IMR-90 (cell line): ENCODE results near the gene STK17B. TPM values are rescaled to one million over a fixed set of nuclear protein-coding genes. Genes with fewer than 3 reads are reported as not detected.

Experiments used
- ATAC-seq: fragments of 200-7000 bp; cut with Tn5 transposase; 2 replicates; pipeline ENCODE4 v1.9.1; 2020; ENCODE audit warnings: low read depth, mild to moderate bottlenecking, moderate library complexity
- BruUV-seq: library from RNA; stranded (reverse); fragments of 400-500 nt; replicated peaks from 2 replicates; lab custom pipeline; 2021; lab: Mats Ljungman, UMichigan
- CTCF ChIA-PET: fragments of 300-600 bp; formaldehyde crosslinking; extraction: SDS; loops from one replicate; lab custom pipeline; 2021; ENCODE audit warnings: antibody characterized with exemption; lab: Yijun Ruan, JAX
- POLR2A ChIA-PET: fragments of 300-600 bp; sonication (Branson Sonifier 250); formaldehyde crosslinking; loops from one replicate; lab custom pipeline; 2022; ENCODE audit warnings: antibody characterized with exemption; ENCODE audit not compliant: unreplicated experiment; lab: Charles Lee
- DNase-seq: peaks from one replicate; pipeline ENCODE4 v3.0.0; 2013
- H2AFZ ChIP-seq: replicated peaks from 2 replicates; pipeline ENCODE3; 2013; ENCODE audit warnings: low read length, mild to moderate bottlenecking; ENCODE audit not compliant: poor library complexity
- H2AK5ac ChIP-seq: 2 replicates; pipeline ENCODE4 v1.6.1; 2013; ENCODE audit warnings: low read depth, low read length, inconsistent platforms
- H2AK9ac ChIP-seq: replicated peaks from 2 replicates; pipeline ENCODE3; 2013; ENCODE audit warnings: mild to moderate bottlenecking, low read depth, low read length, moderate library complexity; ENCODE audit not compliant: poor library complexity
- H2BK120ac ChIP-seq: 2 replicates; pipeline ENCODE4 v1.6.1; 2013; ENCODE audit warnings: low read depth, low read length, inconsistent platforms
- H2BK15ac ChIP-seq: 3 replicates; pipeline ENCODE4 v1.6.1; 2013; ENCODE audit warnings: low read depth, low read length, inconsistent platforms
- H2BK20ac ChIP-seq: 2 replicates; pipeline ENCODE4 v1.6.1; 2013; ENCODE audit warnings: low read depth, mild to moderate bottlenecking, inconsistent platforms, low read length, moderate library complexity
- H2BK5ac ChIP-seq: 2 replicates; pipeline ENCODE4 v1.6.1; 2013; ENCODE audit warnings: mild to moderate bottlenecking, low read depth, low read length, inconsistent platforms; ENCODE audit not compliant: poor library complexity, severe bottlenecking
- H3K14ac ChIP-seq: replicated peaks from 2 replicates; pipeline ENCODE4 v1.6.1; 2013; ENCODE audit warnings: low read depth, low read length, inconsistent platforms
- H3K18ac ChIP-seq: 2 replicates; pipeline ENCODE4 v1.6.1; 2013; ENCODE audit warnings: low read depth, low read length, control low read depth
- H3K23ac ChIP-seq: 2 replicates; pipeline ENCODE4 v1.6.1; 2013; ENCODE audit warnings: low read depth, low read length, inconsistent platforms
- H3K27ac ChIP-seq: 2 replicates; pipeline ENCODE4 v1.5.1; 2013; ENCODE audit warnings: mild to moderate bottlenecking, control low read depth, low read length; ENCODE audit not compliant: insufficient read depth
- H3K27me3 ChIP-seq: 2 replicates; pipeline ENCODE4 v1.6.1; 2013; ENCODE audit warnings: low read length; ENCODE audit not compliant: control insufficient read depth, insufficient read depth
- H3K36me3 ChIP-seq: 2 replicates; pipeline ENCODE4 v1.6.1; 2013; ENCODE audit warnings: low read length, mixed read lengths; ENCODE audit not compliant: control insufficient read depth, insufficient read depth
- H3K4ac ChIP-seq: 2 replicates; pipeline ENCODE4 v1.6.1; 2013; ENCODE audit warnings: low read depth, low read length, inconsistent platforms
- H3K4me1 ChIP-seq: 2 replicates; pipeline ENCODE4 v1.6.1; 2013; ENCODE audit warnings: low read length, mixed read lengths; ENCODE audit not compliant: control insufficient read depth, insufficient read depth
- H3K4me2 ChIP-seq: 2 replicates; pipeline ENCODE4 v1.6.1; 2013; ENCODE audit warnings: low read depth, mild to moderate bottlenecking, control low read depth, low read length, moderate library complexity
- H3K4me3 ChIP-seq: 2 replicates; pipeline ENCODE4 v1.5.1; 2013; ENCODE audit warnings: low read depth, mild to moderate bottlenecking, control low read depth, low read length, moderate library complexity; ENCODE audit not compliant: insufficient read depth
- H3K56ac ChIP-seq: 2 replicates; pipeline ENCODE4 v1.6.1; 2013; ENCODE audit warnings: low read length, inconsistent platforms; ENCODE audit not compliant: insufficient read depth; ENCODE audit errors: extremely low read depth
- H3K79me1 ChIP-seq, 2 experiments: 2 replicates each; pipeline ENCODE4 v1.6.1; 2013; ENCODE audit warnings: low read length in 2 of 2, inconsistent platforms in 1 of 2, low read depth in 1 of 2
- H3K9ac ChIP-seq: 2 replicates; pipeline ENCODE4 v1.6.1; 2013; ENCODE audit warnings: low read depth, low read length, control low read depth
- H3K9me1 ChIP-seq: 2 replicates; pipeline ENCODE4 v1.6.1; 2013; ENCODE audit warnings: low read length, inconsistent platforms; ENCODE audit not compliant: insufficient read depth
- H3K9me3 ChIP-seq: 2 replicates; pipeline ENCODE4 v1.6.1; 2013; ENCODE audit warnings: low read length; ENCODE audit not compliant: control insufficient read depth, insufficient read depth
- H4K20me1 ChIP-seq: 2 replicates; pipeline ENCODE4 v1.6.1; 2013; ENCODE audit warnings: low read length, inconsistent platforms; ENCODE audit not compliant: insufficient read depth
- H4K5ac ChIP-seq: 2 replicates; pipeline ENCODE4 v1.6.1; 2013; ENCODE audit warnings: mild to moderate bottlenecking, low read depth, low read length, control low read depth
- H4K8ac ChIP-seq, 2 experiments: 2 replicates each; pipeline ENCODE4 v1.6.1; 2013; ENCODE audit warnings: low read depth in 2 of 2, low read length in 2 of 2, control low read depth in 1 of 2, inconsistent platforms in 1 of 2
- H4K91ac ChIP-seq: 2 replicates; pipeline ENCODE4 v1.6.1; 2013; ENCODE audit warnings: low read depth, low read length, inconsistent platforms; ENCODE audit not compliant: insufficient read depth
- ELK1 ChIP-seq: fragments of 150-350 bp; IDR thresholded peaks from 2 replicates; pipeline ENCODE4 v1.6.1; 2016; ENCODE audit warnings: low read depth, mild to moderate bottlenecking, low read length, moderate library complexity, borderline replicate concordance
- FOS ChIP-seq: fragments of 150-350 bp; IDR thresholded peaks from 2 replicates; pipeline ENCODE4 v1.6.1; 2016; ENCODE audit warnings: low read depth, low read length
- MAFK ChIP-seq: IDR thresholded peaks from 2 replicates; pipeline ENCODE4 v1.6.1; 2012; ENCODE audit warnings: low read depth, low read length, improper control_type of control experiment
- MXI1 ChIP-seq: IDR thresholded peaks from 2 replicates; pipeline ENCODE4 v1.6.1; 2012; ENCODE audit warnings: low read depth, mild to moderate bottlenecking, low read length, moderate library complexity, borderline replicate concordance
- POLR2A ChIP-seq: IDR thresholded peaks from 2 replicates; pipeline ENCODE4 v1.6.1; 2012; ENCODE audit warnings: mild to moderate bottlenecking, low read depth, low read length
- RAD21 ChIP-seq: IDR thresholded peaks from 2 replicates; pipeline ENCODE4 v1.6.1; 2012; ENCODE audit warnings: low read length, improper control_type of control experiment
- SMC3 ChIP-seq: fragments of 150-350 bp; IDR thresholded peaks from 2 replicates; pipeline ENCODE4 v1.6.1; 2016; ENCODE audit warnings: low read depth, mild to moderate bottlenecking, antibody characterized with exemption, low read length, moderate library complexity
- WGBS, 2 experiments: methylation state at CpG; one replicate each; pipeline versions ENCODE4 v1.1.5 to v1.1.7; 2013; ENCODE audit warnings: missing lambda C conversion rate in 2 of 2; ENCODE audit not compliant: insufficient read length in 1 of 2; ENCODE audit errors: extremely low coverage in 2 of 2; 5-methylcytosine and 5-hydroxymethylcytosine counted together
- dilution Hi-C: fragments of 300-500 bp; cut with HindIII; formaldehyde crosslinking; loops from one replicate; pipeline ENCODE4 v1.14.3; 2018; ENCODE audit warnings: low sequenced_read_pairs; ENCODE audit not compliant: unreplicated experiment
- in situ Hi-C: fragments of 300-500 bp; cut with MboI; formaldehyde crosslinking; loops from 3 replicates; pipeline ENCODE4 v1.14.3; 2019; ENCODE audit warnings: low sequenced_read_pairs, inconsistent platforms, mixed read lengths
- intact Hi-C: fragments of 100-400 bp; cut with micrococcal nuclease; formaldehyde crosslinking; loops from 2 replicates; pipeline ENCODE4 v1.10.0; 2022
- polyA plus RNA-seq, 3 experiments: library from polyadenylated mRNA; depleted of rRNA; stranded (reverse); fragments of >200 nt; gene quantifications; 2 replicates each; pipeline ENCODE4 v1.2.3, GENCODE V29; 2012; ENCODE audit warnings: low replicate concordance in 1 of 3
- total RNA-seq: library from RNA; depleted of rRNA; stranded (reverse); fragments of >200 nt; gene quantifications from 2 replicates; pipeline ENCODE4 v1.2.3, GENCODE V29; 2012
- TF ChIP-seq, protein P1 (sequence below): fragments of 150-350 bp; IDR thresholded peaks from 2 replicates; pipeline ENCODE4 v1.6.1; 2017; ENCODE audit warnings: mild to moderate bottlenecking, antibody characterized with exemption, low read length, low read depth
- TF ChIP-seq, protein P2 (sequence below): conservative IDR thresholded peaks from 2 replicates; pipeline ENCODE4 v1.5.1; 2012; ENCODE audit warnings: mild to moderate bottlenecking, low read depth, low read length, improper control_type of control experiment

Gene STK17B
- total and polyA plus RNA-seq, 2 of the 4 experiments (the other 2 are of a cell fraction), result 7.5 to 48.9 TPM

GRCh38 chr2:196181484-196181883 lies 10.1 kb upstream of the STK17B start:
- Histone ChIP-seq H4K20me1 (no peaks in the 10 kb centered on the region), H3K56ac (no peak overlapping the region), H2AK5ac (no peak overlapping the region), H4K91ac (no peak overlapping the region), H3K18ac (no peak overlapping the region), H3K9ac (no peak overlapping the region), H2BK120ac (no peak overlapping the region), H4K5ac (no peak overlapping the region), H3K4ac (no peak overlapping the region), H3K27ac (no peak overlapping the region), H3K4me2 (no peak overlapping the region), H2AFZ (no peak overlapping the region), H2AK9ac (no peak overlapping the region), H3K27me3 (no peaks in the 10 kb centered on the region), H3K23ac (no peak overlapping the region), H3K9me3 (no peaks in the 10 kb centered on the region), H3K36me3 (no peaks in the 10 kb centered on the region), H4K8ac (no peak overlapping the region), H2BK20ac (no peak overlapping the region), H3K4me3 (no peak overlapping the region), H2BK15ac (no peak overlapping the region), H2BK5ac (no peak overlapping the region), H3K79me1 (no peaks in the 10 kb centered on the region), H3K14ac (no peak overlapping the region), H3K9me1 (no peaks in the 10 kb centered on the region), H3K4me1 (no peaks in the 10 kb centered on the region)
- intact Hi-C loops (no loop called here), in situ Hi-C loops (no loop called here), dilution Hi-C loops (no loop called here)
- no CpG with 5 or more reads among the region's 3 CpGs for WGBS, 2 experiments
- POLR2A ChIA-PET, result interaction anchor here (0.6 kb wide), 1 partner anchor 385 kb away, joined by 4 read pairs; no protein-coding TSS in a partner anchor
- no TSS peak for BruUV-seq
- no peak for ATAC-seq
- no peak for DNase-seq
- TF ChIP-seq ELK1, result no peak
- TF ChIP-seq RAD21, result no peak
- TF ChIP-seq MAFK, result no peak
- TF ChIP-seq SMC3, result no peak
- TF ChIP-seq POLR2A, result no peak
- no peak for TF ChIP-seq MXI1
- TF ChIP-seq, protein P1, sequence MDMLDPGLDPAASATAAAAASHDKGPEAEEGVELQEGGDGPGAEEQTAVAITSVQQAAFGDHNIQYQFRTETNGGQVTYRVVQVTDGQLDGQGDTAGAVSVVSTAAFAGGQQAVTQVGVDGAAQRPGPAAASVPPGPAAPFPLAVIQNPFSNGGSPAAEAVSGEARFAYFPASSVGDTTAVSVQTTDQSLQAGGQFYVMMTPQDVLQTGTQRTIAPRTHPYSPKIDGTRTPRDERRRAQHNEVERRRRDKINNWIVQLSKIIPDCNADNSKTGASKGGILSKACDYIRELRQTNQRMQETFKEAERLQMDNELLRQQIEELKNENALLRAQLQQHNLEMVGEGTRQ, result no peak
- no peak for TF ChIP-seq FOS
- TF ChIP-seq, protein P2, sequence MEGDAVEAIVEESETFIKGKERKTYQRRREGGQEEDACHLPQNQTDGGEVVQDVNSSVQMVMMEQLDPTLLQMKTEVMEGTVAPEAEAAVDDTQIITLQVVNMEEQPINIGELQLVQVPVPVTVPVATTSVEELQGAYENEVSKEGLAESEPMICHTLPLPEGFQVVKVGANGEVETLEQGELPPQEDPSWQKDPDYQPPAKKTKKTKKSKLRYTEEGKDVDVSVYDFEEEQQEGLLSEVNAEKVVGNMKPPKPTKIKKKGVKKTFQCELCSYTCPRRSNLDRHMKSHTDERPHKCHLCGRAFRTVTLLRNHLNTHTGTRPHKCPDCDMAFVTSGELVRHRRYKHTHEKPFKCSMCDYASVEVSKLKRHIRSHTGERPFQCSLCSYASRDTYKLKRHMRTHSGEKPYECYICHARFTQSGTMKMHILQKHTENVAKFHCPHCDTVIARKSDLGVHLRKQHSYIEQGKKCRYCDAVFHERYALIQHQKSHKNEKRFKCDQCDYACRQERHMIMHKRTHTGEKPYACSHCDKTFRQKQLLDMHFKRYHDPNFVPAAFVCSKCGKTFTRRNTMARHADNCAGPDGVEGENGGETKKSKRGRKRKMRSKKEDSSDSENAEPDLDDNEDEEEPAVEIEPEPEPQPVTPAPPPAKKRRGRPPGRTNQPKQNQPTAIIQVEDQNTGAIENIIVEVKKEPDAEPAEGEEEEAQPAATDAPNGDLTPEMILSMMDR, result no peak
- CTCF ChIA-PET, result no interaction called here
